ENCODE results near the gene ANKRD9.

- TF ChIP-seq, protein P1, sequence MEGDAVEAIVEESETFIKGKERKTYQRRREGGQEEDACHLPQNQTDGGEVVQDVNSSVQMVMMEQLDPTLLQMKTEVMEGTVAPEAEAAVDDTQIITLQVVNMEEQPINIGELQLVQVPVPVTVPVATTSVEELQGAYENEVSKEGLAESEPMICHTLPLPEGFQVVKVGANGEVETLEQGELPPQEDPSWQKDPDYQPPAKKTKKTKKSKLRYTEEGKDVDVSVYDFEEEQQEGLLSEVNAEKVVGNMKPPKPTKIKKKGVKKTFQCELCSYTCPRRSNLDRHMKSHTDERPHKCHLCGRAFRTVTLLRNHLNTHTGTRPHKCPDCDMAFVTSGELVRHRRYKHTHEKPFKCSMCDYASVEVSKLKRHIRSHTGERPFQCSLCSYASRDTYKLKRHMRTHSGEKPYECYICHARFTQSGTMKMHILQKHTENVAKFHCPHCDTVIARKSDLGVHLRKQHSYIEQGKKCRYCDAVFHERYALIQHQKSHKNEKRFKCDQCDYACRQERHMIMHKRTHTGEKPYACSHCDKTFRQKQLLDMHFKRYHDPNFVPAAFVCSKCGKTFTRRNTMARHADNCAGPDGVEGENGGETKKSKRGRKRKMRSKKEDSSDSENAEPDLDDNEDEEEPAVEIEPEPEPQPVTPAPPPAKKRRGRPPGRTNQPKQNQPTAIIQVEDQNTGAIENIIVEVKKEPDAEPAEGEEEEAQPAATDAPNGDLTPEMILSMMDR (IDR thresholded peaks at IDR 0.05), result no peak
- TF ChIP-seq POLR2A (IDR thresholded peaks at IDR 0.05), result no peak
These were observed 8.0 kb upstream of the ANKRD9 start for GRCh38 chr14:102517392-102518062.

Data from uterus (tissue), 2 donors.